ENCODE measurements around the gene SPATA18.

Gene SPATA18

GRCh38 chr4:52051615-52052474 is 741 bp downstream of the SPATA18 start:
- Histone ChIP-seq H3K27me3 (ENCODE audit: control insufficient read depth, insufficient read depth, low read length, poor library complexity, severe bottlenecking) (peaks cover 30% of the 10 kb centered on the region), H3K9me3 (ENCODE audit: control insufficient read depth, low read length) (no peaks in the 10 kb centered on the region), H3K4me1 (ENCODE audit: control insufficient read depth, insufficient read depth, low read length) (peaks cover 7% of the 10 kb centered on the region), H3K27ac (ENCODE audit: insufficient read depth, low read depth, low read length, poor library complexity, severe bottlenecking) (peak overlapping the region; percentile 30), H3K4me3 (ENCODE audit: insufficient read depth, low read depth, low read length) (peak overlapping the region; percentile 68), H3K36me3 (ENCODE audit: control insufficient read depth, insufficient read depth, low read length) (no peaks in the 10 kb centered on the region)
- WGBS, 2 experiments = 5% methylated on average over 46 of the region's 46 CpGs

GRCh38 chr4:52052475-52052780 is 1.3 kb downstream of the SPATA18 start:
- WGBS, 2 experiments = 30 to 34% methylated on average over 7 of the region's 7 CpGs
- Histone ChIP-seq H3K9me3 (ENCODE audit: control insufficient read depth, low read length) (no peaks in the 10 kb centered on the region), H3K4me3 (ENCODE audit: insufficient read depth, low read depth, low read length) (peak overlapping the region; percentile 68), H3K36me3 (ENCODE audit: control insufficient read depth, insufficient read depth, low read length) (no peaks in the 10 kb centered on the region), H3K4me1 (ENCODE audit: control insufficient read depth, insufficient read depth, low read length) (peaks cover 7% of the 10 kb centered on the region), H3K27ac (ENCODE audit: insufficient read depth, low read depth, low read length, poor library complexity, severe bottlenecking) (no peak overlapping the region), H3K27me3 (ENCODE audit: control insufficient read depth, insufficient read depth, low read length, poor library complexity, severe bottlenecking) (peaks cover 30% of the 10 kb centered on the region)

DNA sequence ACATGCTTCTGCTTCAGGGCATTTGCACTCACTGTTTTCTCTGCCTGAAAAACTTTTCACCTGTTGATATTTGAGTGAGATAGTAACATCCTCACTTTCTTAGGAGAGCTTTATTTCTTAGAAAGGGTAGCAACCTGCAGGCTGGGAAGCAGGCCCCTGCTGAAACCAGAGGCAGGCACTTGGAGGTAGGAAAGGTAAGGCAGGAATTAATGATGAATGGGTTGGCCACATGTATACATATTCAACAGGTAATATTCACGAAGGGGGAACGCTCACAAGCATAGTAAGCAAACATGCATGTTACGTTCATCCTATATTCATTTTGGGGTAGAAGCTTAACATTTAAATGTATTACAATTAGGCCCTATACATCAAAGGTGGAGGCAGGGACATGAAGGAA is 3.1 kb downstream of the SPATA18 start:
- H3K36me3 ChIP-seq (ENCODE audit: control insufficient read depth, insufficient read depth, low read length) = no peaks in the 10 kb centered on the region
- H3K9me3 ChIP-seq (ENCODE audit: control insufficient read depth, low read length) = no peaks in the 10 kb centered on the region
- H3K27me3 ChIP-seq (ENCODE audit: control insufficient read depth, insufficient read depth, low read length, poor library complexity, severe bottlenecking) = peaks cover 30% of the 10 kb centered on the region
- no peak overlapping the region for H3K27ac ChIP-seq (ENCODE audit: insufficient read depth, low read depth, low read length, poor library complexity, severe bottlenecking)
- peaks cover 7% of the 10 kb centered on the region for H3K4me1 ChIP-seq (ENCODE audit: control insufficient read depth, insufficient read depth, low read length)
- 92 to 97% methylated on average over 2 to 3 of the region's 3 CpGs for WGBS, 2 experiments
- no peak overlapping the region for H3K4me3 ChIP-seq (ENCODE audit: insufficient read depth, low read depth, low read length)

DNA sequence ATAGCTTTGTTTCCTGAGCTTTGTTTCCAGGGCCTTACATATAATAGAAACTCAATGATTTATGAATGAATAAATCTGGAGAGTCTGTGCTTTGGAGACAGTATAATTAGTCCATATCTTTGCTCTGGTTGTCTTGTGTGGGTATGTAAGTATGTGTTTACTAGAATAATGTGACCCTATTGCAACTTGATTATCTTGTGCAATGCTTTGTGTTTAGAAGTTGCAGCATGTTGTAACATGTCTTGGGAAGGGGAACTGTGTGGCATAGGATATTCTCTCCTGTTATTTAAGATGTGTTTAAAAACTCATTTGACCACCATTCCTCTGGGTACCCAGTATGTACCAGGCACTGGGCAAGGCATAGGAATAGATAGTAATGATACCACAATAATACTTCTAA is 6.1 kb downstream of the SPATA18 start:
- Histone ChIP-seq H3K27me3 (ENCODE audit: control insufficient read depth, insufficient read depth, low read length, poor library complexity, severe bottlenecking) (peaks cover 6% of the 10 kb centered on the region), H3K9me3 (ENCODE audit: control insufficient read depth, low read length) (no peaks in the 10 kb centered on the region)

DNA sequence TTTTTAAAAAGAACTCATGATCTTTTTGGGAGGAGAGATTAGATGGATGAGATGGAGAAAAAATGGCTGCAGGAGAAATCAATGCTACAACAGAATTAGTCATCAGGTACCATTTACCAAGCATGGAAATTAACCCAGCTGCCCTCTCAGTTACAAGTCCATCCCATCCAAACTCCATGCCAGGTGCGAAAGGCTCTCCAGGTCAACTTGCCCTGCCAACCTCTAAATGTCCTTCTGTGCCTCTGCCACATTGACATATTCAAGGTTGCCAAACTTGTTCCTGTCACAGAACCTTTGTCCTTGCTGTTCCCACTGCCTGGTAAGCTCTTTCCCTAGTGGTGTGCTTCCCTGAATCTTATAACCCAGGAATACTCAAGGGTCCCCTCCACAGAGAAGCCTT is 7.2 kb downstream of the SPATA18 start:
- 91 to 97% methylated on average over 1 of the region's 1 CpG for WGBS, 2 experiments
- H3K9me3 ChIP-seq (ENCODE audit: control insufficient read depth, low read length) = no peaks in the 10 kb centered on the region
- H3K36me3 ChIP-seq (ENCODE audit: control insufficient read depth, insufficient read depth, low read length) = no peaks in the 10 kb centered on the region
- no peak overlapping the region for H3K27ac ChIP-seq (ENCODE audit: insufficient read depth, low read depth, low read length, poor library complexity, severe bottlenecking)
- H3K27me3 ChIP-seq (ENCODE audit: control insufficient read depth, insufficient read depth, low read length, poor library complexity, severe bottlenecking) = no peaks in the 10 kb centered on the region
- no peak overlapping the region for H3K4me3 ChIP-seq (ENCODE audit: insufficient read depth, low read depth, low read length)
- H3K4me1 ChIP-seq (ENCODE audit: control insufficient read depth, insufficient read depth, low read length) = peaks cover 3% of the 10 kb centered on the region

More for the DNA sequence above, 6.1 kb downstream of the SPATA18 start:
- Histone ChIP-seq H3K4me1 (ENCODE audit: control insufficient read depth, insufficient read depth, low read length) (peaks cover 7% of the 10 kb centered on the region), H3K4me3 (ENCODE audit: insufficient read depth, low read depth, low read length) (no peak overlapping the region), H3K27ac (ENCODE audit: insufficient read depth, low read depth, low read length, poor library complexity, severe bottlenecking) (no peak overlapping the region), H3K36me3 (ENCODE audit: control insufficient read depth, insufficient read depth, low read length) (no peaks in the 10 kb centered on the region)

- WGBS, 2 experiments = 91% methylated on average over 2 to 3 of the region's 3 CpGs
- Histone ChIP-seq H3K4me1 (ENCODE audit: control insufficient read depth, insufficient read depth, low read length) (peaks cover 3% of the 10 kb centered on the region), H3K4me3 (ENCODE audit: insufficient read depth, low read depth, low read length) (no peak overlapping the region), H3K27ac (ENCODE audit: insufficient read depth, low read depth, low read length, poor library complexity, severe bottlenecking) (no peak overlapping the region), H3K36me3 (ENCODE audit: control insufficient read depth, insufficient read depth, low read length) (no peaks in the 10 kb centered on the region), H3K27me3 (ENCODE audit: control insufficient read depth, insufficient read depth, low read length, poor library complexity, severe bottlenecking) (no peaks in the 10 kb centered on the region), H3K9me3 (ENCODE audit: control insufficient read depth, low read length) (no peaks in the 10 kb centered on the region)
These were observed 8.3 kb downstream of the SPATA18 start for GRCh38 chr4:52059372-52059771.

DNA sequence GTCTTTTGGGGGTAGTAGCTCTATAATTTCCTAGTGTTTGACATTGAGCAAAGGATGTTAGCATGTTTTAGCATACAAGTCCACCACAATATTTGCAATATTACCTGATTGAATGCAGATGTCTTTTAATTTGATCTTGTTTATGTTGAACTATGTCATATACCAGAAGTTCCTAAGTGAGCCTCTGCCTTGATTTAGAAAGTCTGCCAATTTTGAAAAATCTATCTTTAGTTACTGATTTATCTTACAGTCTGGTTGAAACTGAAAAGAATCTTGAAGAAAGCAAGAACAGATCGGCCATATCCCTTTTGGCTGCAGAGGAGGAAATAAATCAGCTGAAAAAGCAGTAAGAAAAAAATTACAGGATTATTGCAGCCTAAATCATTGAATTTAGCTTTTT is 18.5 kb downstream of the SPATA18 start:
- Histone ChIP-seq H3K4me1 (ENCODE audit: control insufficient read depth, insufficient read depth, low read length) (no peaks in the 10 kb centered on the region), H3K4me3 (ENCODE audit: insufficient read depth, low read depth, low read length) (no peak overlapping the region), H3K9me3 (ENCODE audit: control insufficient read depth, low read length) (no peaks in the 10 kb centered on the region), H3K36me3 (ENCODE audit: control insufficient read depth, insufficient read depth, low read length) (no peaks in the 10 kb centered on the region), H3K27ac (ENCODE audit: insufficient read depth, low read depth, low read length, poor library complexity, severe bottlenecking) (no peak overlapping the region), H3K27me3 (ENCODE audit: control insufficient read depth, insufficient read depth, low read length, poor library complexity, severe bottlenecking) (no peaks in the 10 kb centered on the region)
- WGBS, 2 experiments = 94 to 100% methylated on average over 1 of the region's 1 CpG

DNA sequence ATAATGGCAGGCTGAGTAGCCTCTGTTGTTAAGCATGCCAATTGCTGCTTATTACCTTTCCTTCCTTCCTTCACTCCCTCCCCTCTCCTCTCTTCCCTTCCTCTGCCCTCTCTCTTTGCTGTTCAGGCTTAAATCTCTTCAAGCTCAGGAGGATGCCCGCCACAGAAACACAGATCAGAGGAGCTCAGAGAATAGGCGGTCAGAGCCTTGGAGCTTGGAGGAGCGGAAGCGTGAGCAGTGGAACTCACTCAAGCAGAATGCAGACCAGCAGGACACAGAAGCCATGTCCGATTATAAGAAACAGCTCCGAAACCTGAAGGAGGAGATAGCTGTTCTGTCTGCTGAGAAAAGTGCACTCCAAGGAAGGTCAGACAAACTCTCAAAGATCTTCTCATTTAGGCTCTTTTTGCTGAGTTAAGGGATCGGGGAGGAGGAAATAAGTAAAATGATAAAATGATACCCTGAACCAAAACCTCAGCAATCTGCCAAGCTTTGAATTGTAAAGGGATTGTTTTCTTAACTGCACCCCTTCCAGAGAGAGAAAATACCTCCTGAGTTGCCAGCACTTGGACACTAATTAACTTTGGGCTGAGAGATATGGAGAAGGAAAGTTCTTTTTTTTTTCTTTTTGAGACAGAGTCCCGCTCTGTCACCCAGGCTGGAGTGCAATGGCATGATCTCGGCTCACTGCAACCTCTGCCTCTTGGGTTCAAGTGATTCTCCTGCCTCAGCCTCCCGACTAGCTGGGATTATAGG is 20.9 kb downstream of the SPATA18 start:
- Histone ChIP-seq H3K4me3 (ENCODE audit: insufficient read depth, low read depth, low read length) (no peak overlapping the region), H3K27ac (ENCODE audit: insufficient read depth, low read depth, low read length, poor library complexity, severe bottlenecking) (peak overlapping the region; percentile 27), H3K9me3 (ENCODE audit: control insufficient read depth, low read length) (no peaks in the 10 kb centered on the region), H3K36me3 (ENCODE audit: control insufficient read depth, insufficient read depth, low read length) (no peaks in the 10 kb centered on the region), H3K4me1 (ENCODE audit: control insufficient read depth, insufficient read depth, low read length) (no peaks in the 10 kb centered on the region), H3K27me3 (ENCODE audit: control insufficient read depth, insufficient read depth, low read length, poor library complexity, severe bottlenecking) (peaks cover 20% of the 10 kb centered on the region)
- 66 to 70% methylated on average over 9 to 10 of the region's 10 CpGs for WGBS, 2 experiments

- Histone ChIP-seq H3K27me3 (ENCODE audit: control insufficient read depth, insufficient read depth, low read length, poor library complexity, severe bottlenecking) (peaks cover 31% of the 10 kb centered on the region), H3K36me3 (ENCODE audit: control insufficient read depth, insufficient read depth, low read length) (no peaks in the 10 kb centered on the region), H3K9me3 (ENCODE audit: control insufficient read depth, low read length) (no peaks in the 10 kb centered on the region), H3K4me1 (ENCODE audit: control insufficient read depth, insufficient read depth, low read length) (no peaks in the 10 kb centered on the region), H3K4me3 (ENCODE audit: insufficient read depth, low read depth, low read length) (peak overlapping the region; percentile 0), H3K27ac (ENCODE audit: insufficient read depth, low read depth, low read length, poor library complexity, severe bottlenecking) (no peak overlapping the region)
- WGBS, 2 experiments = 18 to 20% methylated on average over 26 of the region's 26 CpGs
These were observed 25.6 kb downstream of the SPATA18 start for GRCh38 chr4:52076731-52077130.

- 63 to 65% methylated on average over 2 of the region's 2 CpGs for WGBS, 2 experiments
- no peaks in the 10 kb centered on the region for H3K9me3 ChIP-seq (ENCODE audit: control insufficient read depth, low read length)
These were observed 28.6 kb downstream of the SPATA18 start for GRCh38 chr4:52079659-52080058.

More at GRCh38 chr4:52079659-52080058, 28.6 kb downstream of the SPATA18 start:
- Histone ChIP-seq H3K4me3 (ENCODE audit: insufficient read depth, low read depth, low read length) (no peak overlapping the region), H3K36me3 (ENCODE audit: control insufficient read depth, insufficient read depth, low read length) (no peaks in the 10 kb centered on the region), H3K27me3 (ENCODE audit: control insufficient read depth, insufficient read depth, low read length, poor library complexity, severe bottlenecking) (peaks cover 31% of the 10 kb centered on the region), H3K27ac (ENCODE audit: insufficient read depth, low read depth, low read length, poor library complexity, severe bottlenecking) (no peak overlapping the region), H3K4me1 (ENCODE audit: control insufficient read depth, insufficient read depth, low read length) (no peaks in the 10 kb centered on the region)
